NCI-H187 (cell line): ENCODE data around the gene KRT73.

Source experiments
- DNase-seq, 2 experiments: peaks; one replicate each; lab custom pipeline; 2025; lab: John Stamatoyannopoulos, UW

The KRT73 gene

GRCh38 chr12:52618216-52618615 is at the start of gene KRT73:
Gene KRT73, minus strand, starts transcription at chr12:52618559. Its CDS starts 35 bp downstream, at chr12:52618524.
- DNase-seq: no peak

- no peak for DNase-seq
These were observed 49.6 kb upstream of the KRT73 start for GRCh38 chr12:52667931-52668330.

- DNase-seq: no peak
These were observed 49.1 kb upstream of the KRT73 start for GRCh38 chr12:52667509-52667908.

GRCh38 chr12:52666471-52666870 is 48.1 kb upstream of the KRT73 start:
- DNase-seq: no peak

- DNase-seq: no peak
These were observed 45.1 kb upstream of the KRT73 start for GRCh38 chr12:52663420-52663819.

DNA sequence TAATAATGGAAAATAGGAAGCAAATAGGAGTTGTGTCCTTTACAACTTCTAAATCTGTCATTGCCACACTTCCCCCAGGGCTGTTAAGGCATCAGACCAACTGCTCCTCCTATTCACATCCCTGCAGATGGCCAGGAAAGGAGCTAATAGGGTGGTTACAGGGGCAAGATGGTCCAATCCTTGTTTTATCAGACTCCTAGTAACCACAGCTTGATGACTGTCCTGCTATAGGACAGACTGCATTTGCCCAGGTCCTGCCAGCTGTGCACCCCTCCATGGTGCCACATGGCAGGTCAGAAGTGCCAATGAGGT is 44.5 kb upstream of the KRT73 start:
- DNase-seq: no peak

DNA sequence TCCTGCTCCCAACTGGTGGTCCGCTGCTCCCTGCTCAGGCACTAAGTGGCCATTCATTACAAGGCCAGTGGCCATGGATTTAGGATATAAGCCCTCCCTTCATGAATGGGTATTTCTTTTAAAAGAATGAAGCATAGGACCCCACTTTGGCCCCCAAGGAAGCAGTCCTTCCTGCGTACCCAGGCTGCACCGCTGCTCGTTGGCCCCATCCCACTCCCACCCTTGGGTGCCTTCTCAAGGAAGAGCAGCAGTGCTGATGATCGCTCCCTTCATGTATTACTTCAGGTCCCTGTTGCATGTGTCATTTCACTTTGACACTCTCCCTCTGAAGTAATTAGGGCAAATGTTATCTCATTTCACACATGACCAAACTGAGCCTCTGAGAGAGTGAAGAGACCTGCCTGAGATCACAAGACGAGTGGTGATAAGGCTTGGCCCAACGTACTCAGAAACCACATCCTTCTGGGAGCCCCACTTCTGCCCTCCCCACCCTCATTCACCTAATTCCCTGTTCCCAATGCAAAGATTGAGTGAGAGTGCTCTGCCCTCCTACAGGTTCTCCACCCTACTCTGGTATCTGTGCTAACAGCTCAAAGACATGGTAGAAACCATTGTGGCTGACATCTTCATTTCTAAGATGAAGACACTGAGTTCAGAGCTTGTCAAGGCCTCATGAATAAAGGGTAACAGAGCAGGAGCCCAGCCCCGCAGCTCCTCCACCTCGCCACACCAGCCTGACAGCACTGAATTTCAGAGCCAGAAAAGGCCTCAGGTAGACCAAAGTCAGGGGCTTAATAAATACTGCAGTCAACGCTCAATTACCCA is 43.9 kb upstream of the KRT73 start:
- no peak for DNase-seq

GRCh38 chr12:52661668-52662067 is 43.3 kb upstream of the KRT73 start:
- DNase-seq: no peak

GRCh38 chr12:52660934-52661499 is 42.7 kb upstream of the KRT73 start:
- no peak for DNase-seq

DNA sequence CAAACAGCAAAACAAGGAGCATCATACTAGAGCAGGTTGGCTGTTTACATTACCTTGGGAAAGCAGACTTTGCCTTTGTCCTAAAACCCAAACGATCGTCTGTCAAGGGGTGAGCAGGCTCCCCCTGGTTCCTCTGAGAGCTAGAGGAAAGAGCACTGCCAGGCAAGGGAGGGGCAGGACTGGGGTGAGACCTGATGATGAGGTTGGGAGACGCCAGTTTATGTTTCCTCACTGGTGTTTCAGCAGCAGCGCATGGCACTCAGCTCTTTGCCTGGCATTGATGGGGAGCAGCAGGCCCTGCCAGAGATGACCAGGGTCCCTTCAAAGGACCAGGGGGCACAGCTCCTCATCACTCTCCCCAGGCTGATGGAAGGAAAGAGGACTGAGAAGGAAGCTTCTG is 41.6 kb upstream of the KRT73 start:
- DNase-seq: no peak

GRCh38 chr12:52659395-52659794 is 41.0 kb upstream of the KRT73 start:
- DNase-seq: no peak

GRCh38 chr12:52658196-52658595 is 39.8 kb upstream of the KRT73 start:
- DNase-seq: no peak

GRCh38 chr12:52657250-52657902 is 39.0 kb upstream of the KRT73 start:
- DNase-seq: no peak

DNA sequence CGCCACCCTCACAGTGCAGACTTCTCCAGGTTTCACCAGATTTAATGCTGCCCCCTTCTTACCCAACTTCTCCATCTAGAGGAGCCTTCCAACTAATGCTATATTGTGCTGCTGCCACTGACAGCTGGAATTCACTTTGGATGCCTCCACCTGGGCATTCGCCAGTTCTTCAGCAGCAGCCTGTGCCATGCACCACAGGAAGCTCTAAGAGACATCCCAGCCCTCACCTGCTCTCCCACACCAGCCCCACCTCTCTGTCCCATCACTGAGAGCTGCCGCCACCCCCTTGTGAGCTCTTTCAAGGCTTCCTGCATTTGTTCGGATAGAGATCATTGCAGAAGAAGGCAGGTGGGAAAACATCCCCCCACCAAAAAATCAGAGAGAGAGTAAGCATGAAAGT is 38.3 kb upstream of the KRT73 start:
- no peak for DNase-seq

- DNase-seq: no peak
These were observed 37.4 kb upstream of the KRT73 start for GRCh38 chr12:52655720-52656124.

DNA sequence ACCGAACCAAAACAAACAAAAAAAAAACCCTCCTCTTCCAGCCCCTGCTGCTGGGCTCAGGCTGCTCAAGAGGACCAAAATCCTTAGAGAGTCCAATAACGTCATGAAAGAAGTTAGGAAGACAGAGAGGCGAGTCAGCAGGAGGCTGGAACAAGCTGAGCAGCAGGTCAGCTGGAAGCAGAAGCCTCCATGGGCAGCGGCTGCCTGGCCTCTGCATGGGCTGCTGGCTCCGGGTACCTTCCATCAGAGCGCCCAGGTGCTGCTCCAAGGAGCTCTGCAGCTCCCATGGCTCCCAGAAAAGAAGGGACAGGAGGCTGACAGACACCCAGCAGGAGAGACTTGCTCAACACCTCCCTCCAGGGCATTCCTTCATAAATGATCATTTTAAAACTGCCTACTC is 36.9 kb upstream of the KRT73 start:
- no peak for DNase-seq

- DNase-seq: no peak
These were observed 33.4 kb upstream of the KRT73 start, which contains the start of gene KRT2 for GRCh38 chr12:52651726-52652261. Gene KRT2, minus strand, starts transcription at chr12:52652211. Its CDS starts 69 bp downstream, at chr12:52652142.

DNA sequence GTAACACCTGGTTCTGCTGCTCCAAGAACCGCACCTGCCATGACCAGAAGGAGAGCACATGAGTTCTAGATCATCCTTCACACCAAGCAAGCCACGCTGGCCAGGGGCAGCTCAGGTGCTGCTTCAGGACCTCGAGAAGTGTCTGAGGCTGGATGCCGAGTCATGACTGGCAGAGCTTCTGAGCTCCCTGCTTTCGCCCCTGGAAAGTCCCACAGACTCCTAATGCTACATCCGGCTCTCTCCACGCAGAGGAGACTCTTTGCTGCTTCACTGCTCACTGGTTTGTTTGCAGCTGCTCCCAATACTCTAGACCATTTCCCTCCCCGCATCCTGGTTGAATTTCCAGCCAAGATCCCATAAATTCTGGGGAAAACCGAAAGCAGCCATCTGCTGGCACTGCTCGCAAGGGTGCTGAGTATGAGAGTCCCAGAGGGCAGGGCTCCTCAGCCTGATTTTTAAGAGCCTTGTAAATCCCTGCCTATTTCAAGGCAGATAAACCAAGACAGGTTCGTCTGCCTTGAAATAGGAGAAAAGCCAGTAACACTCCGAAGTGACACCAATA is 32.2 kb upstream of the KRT73 start:
- DNase-seq: no peak

GRCh38 chr12:52649066-52649465 is 30.7 kb upstream of the KRT73 start:
- DNase-seq: no peak

DNA sequence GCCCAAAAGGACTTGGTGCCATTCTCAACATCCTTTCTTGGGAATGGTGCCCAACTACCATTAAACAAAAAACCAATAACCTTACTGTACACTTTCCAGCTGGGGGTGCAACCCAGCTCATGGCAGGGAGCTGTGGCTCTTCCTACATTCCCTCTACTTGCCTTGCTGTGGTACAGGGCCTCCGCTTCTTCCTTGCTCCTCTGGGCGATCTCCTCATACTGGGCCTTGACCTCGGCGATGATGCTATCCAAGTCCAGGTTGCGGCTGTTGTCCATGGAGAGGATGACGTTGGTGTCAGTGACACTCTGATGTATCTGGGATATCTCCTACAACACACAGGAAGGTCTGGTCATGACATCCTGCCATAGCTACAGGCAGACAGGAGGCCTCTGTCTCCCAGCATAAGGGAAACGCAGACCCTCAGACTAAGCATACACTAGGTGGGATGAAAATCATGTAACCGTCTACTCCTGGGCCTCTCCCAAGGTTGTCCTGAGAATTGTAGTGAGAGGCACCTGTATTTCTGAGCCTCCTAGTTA is 29.7 kb upstream of the KRT73 start:
- no peak for DNase-seq

GRCh38 chr12:52647601-52648000 is 29.2 kb upstream of the KRT73 start:
- no peak for DNase-seq

GRCh38 chr12:52646613-52647012 is 28.3 kb upstream of the KRT73 start:
- no peak for DNase-seq
